ENCODE results near the gene OR52L1.

OR52L1 gene

GRCh38 chr11:5941951-5942350 lies 44.8 kb downstream of the OR52L1 start, which contains the start of gene OR56A3:
OR56A3 (plus strand) TSS chr11:5942251; CDS start chr11:5947347, 5,096 bp downstream.
- no peaks in the 10 kb centered on the region for H3K9me3 ChIP-seq
- no peak within 1 kb of the TSS for H3K4me3 ChIP-seq (ENCODE audit: low read depth in 1 of 2, low read length in 1 of 2)
- H3K36me3 ChIP-seq, result no peaks in the 10 kb centered on the region
- no peak for TF ChIP-seq CTCF (IDR thresholded peaks at IDR 0.05)
- no peaks in the 10 kb centered on the region for H3K4me1 ChIP-seq (ENCODE audit: control insufficient read depth in 1 of 2, insufficient read depth in 1 of 2, low read depth in 1 of 2, low read length in 1 of 2)
- H3K27me3 ChIP-seq, result peaks cover 28% of the 10 kb centered on the region
- no peak within 1 kb of the TSS for H3K27ac ChIP-seq

GRCh38 chr11:5940748-5941147 lies 46.0 kb downstream of the OR52L1 start:
- Histone ChIP-seq H3K9me3 (no peaks in the 10 kb centered on the region), H3K36me3 (no peaks in the 10 kb centered on the region), H3K27me3 (peaks cover 28% of the 10 kb centered on the region), H3K4me3 (ENCODE audit: low read depth in 1 of 2, low read length in 1 of 2) (no peak overlapping the region), H3K27ac (no peak overlapping the region), H3K4me1 (ENCODE audit: control insufficient read depth in 1 of 2, insufficient read depth in 1 of 2, low read depth in 1 of 2, low read length in 1 of 2) (no peaks in the 10 kb centered on the region)
- TF ChIP-seq CTCF (IDR thresholded peaks at IDR 0.05), result no peak

GRCh38 chr11:5938603-5938965 lies 48.2 kb downstream of the OR52L1 start:
- H3K9me3 ChIP-seq, result no peaks in the 10 kb centered on the region
- peaks cover 15% of the 10 kb centered on the region for H3K27me3 ChIP-seq
- no peaks in the 10 kb centered on the region for H3K36me3 ChIP-seq
- no peak for TF ChIP-seq CTCF (IDR thresholded peaks at IDR 0.05)
- H3K27ac ChIP-seq, result no peak overlapping the region
- no peak overlapping the region for H3K4me3 ChIP-seq (ENCODE audit: low read depth in 1 of 2, low read length in 1 of 2)
- no peaks in the 10 kb centered on the region for H3K4me1 ChIP-seq (ENCODE audit: control insufficient read depth in 1 of 2, insufficient read depth in 1 of 2, low read depth in 1 of 2, low read length in 1 of 2)

GRCh38 chr11:5937868-5938602 lies 48.8 kb downstream of the OR52L1 start:
- no peaks in the 10 kb centered on the region for H3K9me3 ChIP-seq
- no peak overlapping the region for H3K27ac ChIP-seq
- TF ChIP-seq CTCF (IDR thresholded peaks at IDR 0.05), result no peak
- H3K27me3 ChIP-seq, result peaks cover 13% of the 10 kb centered on the region
- no peaks in the 10 kb centered on the region for H3K36me3 ChIP-seq
- no peak overlapping the region for H3K4me3 ChIP-seq (ENCODE audit: low read depth in 1 of 2, low read length in 1 of 2)
- H3K4me1 ChIP-seq (ENCODE audit: control insufficient read depth in 1 of 2, insufficient read depth in 1 of 2, low read depth in 1 of 2, low read length in 1 of 2), result no peaks in the 10 kb centered on the region

Data from neutrophil (primary cell).